Measurements from ENCODE around the gene C1orf94. TPM values are rescaled to one million over a fixed set of nuclear protein-coding genes. Genes with fewer than 3 reads are reported as not detected.

C1orf94 gene
- total RNA-seq, 4 donors from 2014 or later, result not detected

DNA sequence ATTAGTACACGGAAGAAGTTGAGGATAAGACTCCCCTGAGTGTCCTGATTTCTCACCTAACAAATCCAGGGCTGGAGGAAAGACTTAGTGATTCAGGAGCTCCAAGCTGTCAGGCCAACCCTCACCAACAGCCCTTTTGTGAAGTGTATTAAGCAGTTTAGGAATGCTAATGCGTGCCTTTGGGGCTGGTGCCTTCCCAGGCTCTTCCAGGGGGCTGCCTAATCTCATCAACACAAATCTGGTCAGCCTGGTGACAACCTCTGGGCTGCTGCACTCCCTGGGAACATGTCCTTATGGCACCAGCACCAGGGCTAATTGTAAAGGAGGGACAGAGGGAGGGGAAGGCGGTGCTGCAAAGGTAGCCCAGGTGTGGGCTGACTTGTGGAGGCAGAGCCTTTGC, 27.2 kb upstream of the C1orf94 start:
- intact Hi-C loops (cut with DNase I; ENCODE audit: low total_unique reads) (no loop called here), in situ Hi-C loops (cut with MboI; ENCODE audit: low pct_ligation_motif_present in 1 of 4, low pct_unique_long_range_greater_than_20kb in 1 of 4, low sequenced_read_pairs in 3 of 4) (no loop called here)
- Histone ChIP-seq H3K4me1 (no peaks in the 10 kb centered on the region), H3K36me3 (no peaks in the 10 kb centered on the region), H3K4me3 (no peak overlapping the region), H3K27me3 (no peaks in the 10 kb centered on the region), H3K27ac (no peak overlapping the region), H3K9me3 (no peaks in the 10 kb centered on the region)
- TF ChIP-seq CTCF (IDR thresholded peaks at IDR 0.05), result no peak
- no peak for TF ChIP-seq EP300 (IDR thresholded peaks at IDR 0.05; ENCODE audit: low read depth)
- no peak for TF ChIP-seq POLR2AphosphoS5 (IDR thresholded peaks at IDR 0.05)
- TF ChIP-seq POLR2A (IDR thresholded peaks at IDR 0.05), result no peak
- 27% methylated on average over 3 of the region's 3 CpGs; no CpG with 5 or more reads in 1 of the 2 donors for WGBS, 2 donors (ENCODE audit: low coverage in 1 of 2)
- no peak for DNase-seq

- H3K27me3 ChIP-seq, result no peaks in the 10 kb centered on the region
- H3K4me3 ChIP-seq, result no peak overlapping the region
- no peak for DNase-seq
- H3K4me1 ChIP-seq, result no peaks in the 10 kb centered on the region
- no peaks in the 10 kb centered on the region for H3K36me3 ChIP-seq
- TF ChIP-seq POLR2A (IDR thresholded peaks at IDR 0.05) (no peak), POLR2AphosphoS5 (IDR thresholded peaks at IDR 0.05) (no peak), EP300 (IDR thresholded peaks at IDR 0.05; ENCODE audit: low read depth) (no peak), CTCF (IDR thresholded peaks at IDR 0.05) (no peak)
- in situ Hi-C loops (cut with MboI; ENCODE audit: low pct_ligation_motif_present in 1 of 4, low pct_unique_long_range_greater_than_20kb in 1 of 4, low sequenced_read_pairs in 3 of 4), result loop anchor here in 1 of 4 donors (25.0 kb wide), 1 partner anchor 516 kb away; no protein-coding TSS in a partner anchor
- intact Hi-C loops (cut with DNase I; ENCODE audit: low total_unique reads), result no loop called here
- no peak overlapping the region for H3K27ac ChIP-seq
- 93 to 100% methylated on average over 1 to 4 of the region's 4 CpGs for WGBS, 2 donors (ENCODE audit: low coverage in 1 of 2)
- no peaks in the 10 kb centered on the region for H3K9me3 ChIP-seq
Observed at GRCh38 chr1:34153246-34153645, 23.5 kb upstream of the C1orf94 start.

DNA sequence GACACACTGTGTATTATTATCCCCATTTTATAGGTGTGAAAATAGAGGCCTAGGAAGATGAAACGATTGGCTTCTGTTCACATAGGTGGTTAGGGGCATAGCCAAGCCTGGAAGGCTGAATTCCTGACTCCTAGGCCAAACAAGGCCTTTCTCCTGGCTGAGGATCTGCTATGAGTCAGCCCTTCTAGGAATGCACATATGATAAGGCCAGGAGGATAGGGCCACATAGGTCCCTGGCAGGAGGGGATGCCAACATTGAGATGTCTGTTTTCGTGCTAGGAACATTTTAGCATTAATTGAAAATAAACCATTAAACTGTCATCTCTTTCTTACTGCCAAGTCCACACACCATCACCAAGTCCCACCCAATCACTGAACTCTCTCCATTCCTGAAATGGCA, 20.8 kb upstream of the C1orf94 start:
- TF ChIP-seq EP300 (IDR thresholded peaks at IDR 0.05; ENCODE audit: low read depth) (no peak), POLR2A (IDR thresholded peaks at IDR 0.05) (no peak), CTCF (IDR thresholded peaks at IDR 0.05) (no peak), POLR2AphosphoS5 (IDR thresholded peaks at IDR 0.05) (no peak)
- intact Hi-C loops (cut with DNase I; ENCODE audit: low total_unique reads) (no loop called here), in situ Hi-C loops (cut with MboI; ENCODE audit: low pct_ligation_motif_present in 1 of 4, low pct_unique_long_range_greater_than_20kb in 1 of 4, low sequenced_read_pairs in 3 of 4) (loop anchor here in 1 of 4 donors (25.0 kb wide), 1 partner anchor 519 kb away; no protein-coding TSS in a partner anchor)
- Histone ChIP-seq H3K27me3 (peaks cover 10% of the 10 kb centered on the region), H3K9me3 (no peaks in the 10 kb centered on the region), H3K36me3 (no peaks in the 10 kb centered on the region), H3K27ac (no peak overlapping the region), H3K4me3 (no peak overlapping the region), H3K4me1 (no peaks in the 10 kb centered on the region)
- no peak for DNase-seq
- 48 to 80% methylated on average over 2 of the region's 2 CpGs for WGBS, 2 donors (ENCODE audit: low coverage in 1 of 2)

DNA sequence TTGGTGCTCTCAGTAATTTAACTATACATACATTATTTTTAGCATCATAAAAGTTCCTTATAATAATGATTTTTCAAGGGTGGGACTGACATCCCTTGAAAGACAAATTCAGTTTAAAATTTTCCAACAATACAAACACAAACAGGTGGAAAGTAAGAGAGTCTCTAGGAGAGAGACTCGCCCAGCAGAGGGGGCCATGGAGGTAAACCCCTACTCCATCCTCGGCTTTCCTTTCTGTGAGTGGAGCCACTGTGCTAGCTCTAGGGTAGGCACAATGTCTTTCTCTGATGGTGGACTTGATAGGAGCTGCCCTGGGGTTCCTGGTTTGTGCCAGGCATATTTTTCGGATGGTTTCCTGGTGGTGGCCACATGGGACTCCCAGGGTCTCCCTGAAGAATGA, 20.0 kb upstream of the C1orf94 start:
- Histone ChIP-seq H3K27ac (no peak overlapping the region), H3K36me3 (no peaks in the 10 kb centered on the region), H3K9me3 (no peaks in the 10 kb centered on the region), H3K4me1 (no peaks in the 10 kb centered on the region), H3K27me3 (peaks cover 19% of the 10 kb centered on the region), H3K4me3 (no peak overlapping the region)
- TF ChIP-seq EP300 (IDR thresholded peaks at IDR 0.05; ENCODE audit: low read depth), result no peak
- no peak for TF ChIP-seq POLR2AphosphoS5 (IDR thresholded peaks at IDR 0.05)
- no peak for TF ChIP-seq CTCF (IDR thresholded peaks at IDR 0.05)
- TF ChIP-seq POLR2A (IDR thresholded peaks at IDR 0.05), result no peak
- in situ Hi-C loops (cut with MboI; ENCODE audit: low pct_ligation_motif_present in 1 of 4, low pct_unique_long_range_greater_than_20kb in 1 of 4, low sequenced_read_pairs in 3 of 4) (loop anchor here in 1 of 4 donors (25.0 kb wide), 1 partner anchor 519 kb away; no protein-coding TSS in a partner anchor), intact Hi-C loops (cut with DNase I; ENCODE audit: low total_unique reads) (no loop called here)
- WGBS, 2 donors (ENCODE audit: low coverage in 1 of 2), result 73% methylated on average over 3 of the region's 3 CpGs; no CpG with 5 or more reads in 1 of the 2 donors
- no peak for DNase-seq

All from transverse colon (tissue), 4 donors.